GM12864 (cell line): ENCODE measurements around the gene GPR35.
"Not testable (repeated sequence)": the region's sequence is repeated elsewhere in the genome, so short reads cannot be mapped to it uniquely, and the experiment has no call there.

Experiments used
- DNase-seq: peaks from one replicate; pipeline ENCODE4 v3.0.0-alpha.2; 2011; ENCODE audit warnings: low read depth
- H3K4me3 ChIP-seq: 2 replicates; pipeline ENCODE4 v1.5.1; 2011; ENCODE audit warnings: mild to moderate bottlenecking, low read depth, low read length, control low read depth
- TF ChIP-seq, protein P1 (sequence below): IDR thresholded peaks from 2 replicates; pipeline ENCODE4 v1.5.1; 2011; ENCODE audit warnings: low read depth, mild to moderate bottlenecking, moderate library complexity, low read length, control low read depth, inconsistent platforms; ENCODE audit errors: missing control alignments

GPR35 gene

DNA sequence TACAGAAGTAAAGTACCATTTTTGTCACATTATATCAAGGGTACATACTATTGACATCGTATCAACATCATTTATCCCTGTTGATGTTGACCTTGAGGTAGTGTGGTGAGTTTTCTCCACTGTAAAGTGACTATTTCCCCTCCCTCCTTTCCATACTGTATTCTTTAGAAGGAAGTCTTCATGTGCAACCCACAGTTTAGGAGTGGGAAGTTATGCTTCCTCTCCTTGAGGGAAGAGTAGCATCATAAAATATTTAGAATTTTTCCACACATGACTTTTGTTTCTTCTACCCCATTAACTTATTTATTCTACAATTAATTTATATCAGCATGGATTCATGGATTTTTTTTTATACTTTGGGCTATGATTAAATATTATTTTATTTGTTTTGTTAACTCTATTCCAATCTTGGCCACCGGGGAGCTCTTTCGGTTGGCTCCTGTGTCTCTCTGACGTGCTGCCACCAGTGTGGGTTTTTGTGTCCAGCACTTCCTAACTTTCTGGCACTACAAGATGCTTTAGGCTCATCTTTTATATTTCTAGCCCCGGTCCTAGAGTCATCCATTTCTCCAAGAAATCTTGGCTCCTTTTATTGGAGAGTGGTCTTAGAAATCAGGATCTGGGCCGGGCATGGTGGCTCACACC is 38.4 kb downstream of the GPR35 start:
- no peak for DNase-seq
- no peak overlapping the region for H3K4me3 ChIP-seq
- TF ChIP-seq, protein P1, sequence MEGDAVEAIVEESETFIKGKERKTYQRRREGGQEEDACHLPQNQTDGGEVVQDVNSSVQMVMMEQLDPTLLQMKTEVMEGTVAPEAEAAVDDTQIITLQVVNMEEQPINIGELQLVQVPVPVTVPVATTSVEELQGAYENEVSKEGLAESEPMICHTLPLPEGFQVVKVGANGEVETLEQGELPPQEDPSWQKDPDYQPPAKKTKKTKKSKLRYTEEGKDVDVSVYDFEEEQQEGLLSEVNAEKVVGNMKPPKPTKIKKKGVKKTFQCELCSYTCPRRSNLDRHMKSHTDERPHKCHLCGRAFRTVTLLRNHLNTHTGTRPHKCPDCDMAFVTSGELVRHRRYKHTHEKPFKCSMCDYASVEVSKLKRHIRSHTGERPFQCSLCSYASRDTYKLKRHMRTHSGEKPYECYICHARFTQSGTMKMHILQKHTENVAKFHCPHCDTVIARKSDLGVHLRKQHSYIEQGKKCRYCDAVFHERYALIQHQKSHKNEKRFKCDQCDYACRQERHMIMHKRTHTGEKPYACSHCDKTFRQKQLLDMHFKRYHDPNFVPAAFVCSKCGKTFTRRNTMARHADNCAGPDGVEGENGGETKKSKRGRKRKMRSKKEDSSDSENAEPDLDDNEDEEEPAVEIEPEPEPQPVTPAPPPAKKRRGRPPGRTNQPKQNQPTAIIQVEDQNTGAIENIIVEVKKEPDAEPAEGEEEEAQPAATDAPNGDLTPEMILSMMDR, result no peak

DNA sequence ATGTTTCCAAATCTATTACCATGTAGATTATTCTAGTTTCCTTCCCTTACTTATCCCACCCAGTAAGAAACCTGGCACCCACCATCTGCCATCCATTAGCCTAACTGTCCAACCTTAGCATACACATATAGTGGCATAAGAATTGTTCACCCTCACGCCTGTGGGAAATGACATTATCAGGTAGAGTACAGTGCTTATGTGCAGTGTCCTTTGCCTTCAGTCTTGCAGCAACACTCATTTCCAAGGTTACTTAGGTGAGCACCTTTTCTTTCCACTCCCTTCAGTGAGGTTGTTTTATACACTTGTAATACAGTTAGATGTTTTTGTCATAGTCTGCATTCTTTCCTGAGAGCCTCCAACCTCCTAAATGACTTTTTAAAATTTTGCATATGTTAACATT is 39.3 kb downstream of the GPR35 start:
- DNase-seq, result no peak
- no peak overlapping the region for H3K4me3 ChIP-seq
- TF ChIP-seq, protein P1, result no peak

DNA sequence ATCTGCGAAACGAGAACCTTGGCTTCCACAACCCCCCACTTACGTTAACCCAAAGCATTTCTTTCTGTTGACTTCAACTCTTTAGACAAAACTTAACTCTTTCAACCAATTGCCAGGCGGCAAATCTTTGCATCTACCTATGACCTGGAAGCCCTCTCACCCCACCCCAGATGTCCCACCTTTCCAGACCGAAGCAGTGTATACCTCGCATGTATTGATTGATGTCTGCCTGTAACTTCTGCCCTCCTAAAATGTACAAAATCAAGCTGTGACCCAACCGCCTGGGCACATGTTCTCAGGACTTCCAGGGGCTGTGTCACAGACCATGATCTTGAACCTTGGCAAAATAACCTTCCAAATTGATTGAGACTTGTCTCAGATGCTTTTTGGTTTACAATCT is 45.1 kb downstream of the GPR35 start:
- DNase-seq, result no peak
- TF ChIP-seq, protein P1, result no peak
- no peak overlapping the region for H3K4me3 ChIP-seq

DNA sequence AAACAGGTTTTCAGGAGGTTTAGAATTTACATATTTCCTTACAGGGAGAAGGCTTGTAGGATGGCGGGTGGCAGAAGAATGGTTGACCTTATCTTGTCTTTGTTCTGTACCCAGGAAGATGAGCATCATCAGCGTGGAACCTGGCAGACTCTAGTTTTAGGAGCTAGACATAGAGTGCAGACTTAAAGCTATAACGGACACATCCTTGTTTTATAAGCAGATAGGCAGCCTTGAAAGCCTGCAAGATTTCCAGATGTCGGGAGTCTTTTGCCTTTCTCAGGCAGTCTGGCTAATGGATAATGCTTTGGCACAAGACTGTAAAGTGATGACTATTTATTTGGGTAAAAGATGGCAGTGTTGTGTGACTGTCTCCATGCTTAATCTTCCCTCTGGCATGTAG is 45.7 kb downstream of the GPR35 start:
- no peak overlapping the region for H3K4me3 ChIP-seq
- TF ChIP-seq, protein P1, result no peak
- no peak for DNase-seq

DNA sequence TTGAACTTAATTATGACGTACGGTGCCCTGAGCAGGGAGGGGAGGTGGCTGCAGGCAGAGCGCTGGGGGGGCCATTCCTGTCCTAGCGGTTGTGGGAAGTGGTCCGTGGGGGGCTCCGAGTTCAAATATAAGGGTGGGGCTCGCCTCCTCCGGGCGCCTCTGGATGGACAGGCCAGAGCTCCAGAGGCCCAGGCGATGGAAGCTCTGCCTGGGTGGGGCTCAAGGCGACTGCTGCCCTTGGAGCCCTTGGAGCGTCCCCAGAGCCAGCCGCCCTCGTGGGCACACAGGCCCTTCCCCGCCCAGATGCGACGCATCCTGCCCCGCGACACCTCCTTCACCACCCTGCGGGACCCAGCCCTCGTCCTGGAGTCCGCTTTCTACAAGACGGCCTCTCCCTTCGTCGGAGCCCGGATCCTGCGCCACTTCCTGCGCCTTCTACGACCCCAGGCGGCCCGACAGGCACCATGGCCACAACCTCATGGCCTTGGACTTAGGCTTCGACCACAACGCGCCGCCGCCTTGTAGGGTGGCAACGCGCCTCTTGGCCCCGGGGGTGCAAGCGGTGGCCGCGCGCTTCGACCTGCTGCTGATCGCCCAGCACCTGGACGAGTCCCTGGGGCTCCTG is 46.9 kb downstream of the GPR35 start:
- H3K4me3 ChIP-seq, result no peak overlapping the region
- TF ChIP-seq, protein P1, result no peak
- DNase-seq, result no peak

DNA sequence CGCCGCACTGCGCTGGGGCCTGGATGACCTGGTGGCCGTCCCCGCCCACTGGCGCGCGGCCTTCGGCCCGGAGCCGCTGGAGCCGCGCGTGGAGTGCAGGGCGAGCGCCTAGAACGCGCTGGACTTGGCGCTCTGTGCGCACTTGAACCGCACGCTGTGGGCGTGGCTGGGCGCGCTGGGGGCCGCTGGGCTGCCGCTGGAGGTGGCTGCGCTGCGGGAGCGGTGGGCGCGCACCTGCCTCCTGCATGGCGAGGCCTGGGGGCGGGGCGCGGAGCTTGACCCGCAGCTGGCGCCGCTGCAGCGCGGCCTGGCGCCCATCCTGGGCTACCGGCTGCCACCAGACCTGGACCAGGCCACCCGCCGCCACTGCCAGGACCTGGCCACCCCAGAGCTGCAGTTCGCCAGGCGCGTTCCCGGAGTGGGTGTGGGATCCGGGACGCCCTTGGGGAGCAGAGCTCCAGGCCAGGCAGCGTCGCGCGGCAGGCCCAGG is 47.5 kb downstream of the GPR35 start:
- no peak for DNase-seq
- H3K4me3 ChIP-seq, result no peak overlapping the region
- TF ChIP-seq, protein P1, result no peak

DNA sequence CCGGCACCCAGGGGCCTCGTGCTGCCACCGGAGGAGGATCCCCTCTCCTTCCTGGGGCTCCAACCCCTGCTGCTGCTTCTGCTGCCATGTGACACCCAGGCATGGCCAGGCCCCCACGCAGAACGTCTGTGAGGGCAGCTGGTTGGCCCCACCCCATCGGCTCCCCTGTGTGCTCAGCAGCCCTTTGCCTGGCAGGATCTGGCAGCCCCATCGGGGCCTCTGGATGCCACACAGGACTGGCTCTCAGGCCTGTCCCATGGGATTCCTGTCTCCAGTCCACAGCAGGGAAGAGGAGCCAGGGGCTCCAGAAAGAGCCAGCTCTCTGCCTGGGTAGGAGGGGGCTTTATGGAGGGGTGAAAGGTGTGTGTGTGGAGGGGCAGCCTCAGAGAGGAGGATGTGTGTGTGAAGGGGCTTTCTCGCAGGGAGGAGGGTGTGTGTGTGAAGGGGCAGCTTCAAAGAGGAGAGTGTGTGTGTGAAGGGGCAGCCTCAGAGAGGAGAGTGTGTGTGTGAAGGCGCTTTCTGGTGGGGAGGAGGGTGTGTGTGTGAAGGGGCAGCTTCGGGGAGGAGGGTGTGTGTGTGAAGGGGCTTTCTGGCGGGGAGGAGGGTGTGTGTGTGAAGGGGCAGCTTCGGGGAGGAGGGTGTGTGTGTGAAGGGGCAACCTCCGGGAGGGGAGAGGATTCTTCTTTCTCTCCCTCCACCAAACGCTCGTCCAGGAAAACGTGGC is 49.3 kb downstream of the GPR35 start:
- DNase-seq, H3K4me3 ChIP-seq: not testable (repeated sequence)

DNA sequence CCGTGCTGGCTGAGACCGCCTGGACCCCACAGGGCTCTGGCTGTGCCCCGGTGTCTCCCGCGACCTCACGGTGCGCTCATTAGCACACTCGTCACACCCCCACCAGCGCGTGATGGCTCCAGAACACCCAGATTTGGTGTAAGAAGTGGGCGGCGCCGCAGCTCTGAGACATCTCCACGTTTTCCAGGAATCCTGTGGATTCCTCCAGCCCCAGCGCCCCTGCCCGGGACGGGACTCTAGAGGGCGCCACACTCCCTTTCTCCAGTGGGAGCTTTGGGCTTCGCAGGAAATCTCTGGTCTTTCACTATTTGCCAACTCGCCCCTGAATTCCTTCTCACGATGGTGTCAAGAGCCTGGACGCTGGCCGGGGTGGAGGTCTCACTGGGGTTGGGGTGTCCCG is 50.1 kb downstream of the GPR35 start:
- H3K4me3 ChIP-seq, DNase-seq: not testable (repeated sequence)

DNA sequence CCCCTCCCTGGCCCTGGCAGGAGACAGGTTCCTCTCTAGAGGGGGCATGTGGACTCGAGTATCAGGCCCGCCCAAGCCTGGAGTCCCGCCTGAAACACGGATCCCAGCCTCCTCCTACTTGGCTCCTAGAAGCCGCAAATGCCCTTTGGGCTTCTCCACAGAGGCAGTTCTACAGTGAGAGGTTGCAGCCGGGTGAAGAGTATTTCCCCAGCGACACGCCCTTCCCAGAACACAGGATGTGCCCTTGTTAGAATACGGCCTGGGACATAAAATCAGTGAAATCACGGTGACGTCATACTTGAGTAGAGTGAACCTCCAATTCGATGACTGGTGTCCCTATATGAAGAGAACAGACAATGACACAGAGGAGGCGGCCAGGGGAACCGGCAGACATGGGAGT is 52.8 kb downstream of the GPR35 start:
- not testable (repeated sequence) for DNase-seq, H3K4me3 ChIP-seq

DNA sequence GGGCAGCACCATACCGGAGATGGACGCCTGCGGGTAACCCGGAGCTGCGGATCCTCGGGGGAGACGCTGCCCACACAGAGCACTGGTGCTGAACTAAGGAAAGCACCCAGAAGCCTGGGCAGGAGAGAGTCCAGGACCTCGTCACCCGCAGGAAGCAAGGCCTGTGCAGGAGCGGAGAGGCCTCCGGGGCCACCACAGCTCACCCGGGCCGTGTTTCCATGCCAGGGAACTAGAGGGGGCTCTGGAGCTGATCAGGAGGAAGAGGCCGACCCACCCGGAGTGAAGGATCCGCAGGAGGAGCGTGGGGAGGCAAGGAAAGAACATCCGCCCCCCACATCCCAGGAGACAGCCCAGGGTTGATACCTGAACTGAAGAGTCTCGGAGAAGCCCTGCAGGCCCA is 53.6 kb downstream of the GPR35 start:
- not testable (repeated sequence) for H3K4me3 ChIP-seq, DNase-seq

DNA sequence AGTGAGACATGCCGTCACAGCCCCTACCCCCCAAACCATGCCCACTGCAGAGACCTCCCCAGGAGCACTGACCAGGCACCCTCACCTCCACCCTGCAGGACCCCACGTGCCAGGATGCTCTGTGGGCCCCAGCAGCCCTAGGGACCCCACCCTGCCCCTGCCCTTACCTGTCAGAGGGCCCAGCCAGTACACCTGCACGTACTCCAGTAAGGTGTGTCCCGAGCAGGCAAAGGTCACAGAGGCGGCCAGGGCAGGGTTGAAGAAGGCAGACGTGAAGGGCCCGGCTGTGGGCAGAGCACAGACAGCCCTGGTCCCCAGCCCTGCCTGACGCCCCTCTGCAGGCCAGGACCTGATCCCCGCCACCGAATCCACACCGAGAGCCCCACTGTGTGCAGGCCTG is 54.9 kb downstream of the GPR35 start:
- not testable (repeated sequence) for H3K4me3 ChIP-seq, DNase-seq
